Suprapubic skin (tissue), 4 donors: ENCODE data around the gene TBL1Y. TPM values are rescaled to one million over a fixed set of nuclear protein-coding genes. Genes with fewer than 3 reads are reported as not detected.

Experiments
- DNase-seq, 2 donors: peaks; one replicate each; pipeline ENCODE4 v3.0.0-alpha.2; 2019; ENCODE audit warnings: low spot score in 2 of 2
- H3K27ac ChIP-seq: fragments of 200-600 bp; sonication (generic); one replicate; pipeline ENCODE4 v1.5.1; 2019
- H3K27me3 ChIP-seq: fragments of 200-600 bp; sonication (generic); one replicate; pipeline ENCODE4 v1.5.1; 2019
- H3K36me3 ChIP-seq: fragments of 200-600 bp; sonication (generic); one replicate; pipeline ENCODE4 v1.5.1; 2019
- H3K4me1 ChIP-seq: fragments of 200-600 bp; sonication (generic); one replicate; pipeline ENCODE4 v1.5.1; 2019
- H3K4me3 ChIP-seq: fragments of 200-600 bp; sonication (generic); one replicate; pipeline ENCODE4 v1.5.1; 2019; ENCODE audit warnings: mild to moderate bottlenecking
- H3K9me3 ChIP-seq: fragments of 200-600 bp; sonication (generic); one replicate; pipeline ENCODE4 v1.5.1; 2019
- EP300 ChIP-seq: sonication (generic); formaldehyde crosslinking; IDR thresholded peaks from one replicate; pipeline ENCODE4 v1.6.1; 2017; ENCODE audit warnings: antibody characterized with exemption
- POLR2A ChIP-seq, 2 donors: fragments of 450-650 bp; IDR thresholded peaks; one replicate each; pipeline ENCODE4 v1.6.1; 2017; ENCODE audit warnings: antibody characterized with exemption in 2 of 2, mild to moderate bottlenecking in 2 of 2, moderate library complexity in 2 of 2
- POLR2AphosphoS5 ChIP-seq, 3 donors: sonication (generic); formaldehyde crosslinking; IDR thresholded peaks; one replicate each; pipeline ENCODE4 v1.6.1; 2017; ENCODE audit warnings: antibody characterized with exemption in 3 of 3
- WGBS: methylation state at CpG from one replicate; pipeline ENCODE4 v1.1.5; 2018; 5-methylcytosine and 5-hydroxymethylcytosine counted together
- total RNA-seq, 4 donors: library from RNA; depleted of rRNA; stranded (reverse); fragments of >200 nt; gene quantifications; one replicate each; pipeline ENCODE4 v1.1.0, GENCODE V29; 2016
- TF ChIP-seq, protein P1 (sequence below), 2 donors: fragments of 200-600 bp in 1 of 2; fragments of 450-650 bp in 1 of 2; sonication (generic) in 1 of 2; IDR thresholded peaks; one replicate each; pipeline ENCODE4 v1.5.1; 2016 to 2019; ENCODE audit warnings: antibody characterized with exemption in 2 of 2, mild to moderate bottlenecking in 1 of 2, moderate library complexity in 1 of 2

Gene TBL1Y
- total RNA-seq, 4 donors from 2014 or later = 1.3 to 1.6 TPM; not detected in 2

DNA sequence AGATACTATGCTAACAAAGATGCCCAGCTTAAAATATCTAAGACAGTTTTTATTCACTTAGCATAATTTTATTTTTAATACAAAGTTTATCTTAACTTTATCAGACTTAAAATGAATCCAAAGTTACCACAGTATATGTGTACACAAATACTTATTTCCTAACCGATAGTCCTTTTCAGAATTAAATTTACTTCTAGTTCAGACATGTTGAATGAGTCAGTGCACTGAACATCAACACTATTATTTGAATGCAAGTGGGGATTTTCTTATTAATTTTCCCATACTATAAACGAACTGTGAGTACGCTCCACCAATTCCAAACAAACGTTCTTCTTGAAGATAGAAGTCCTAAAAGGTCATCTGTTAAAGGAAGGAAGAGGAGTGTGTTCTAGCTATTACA lies 39.5 kb downstream of the TBL1Y start:
- no peak for DNase-seq
- H3K4me1 ChIP-seq = no peaks in the 10 kb centered on the region
- no peak overlapping the region for H3K4me3 ChIP-seq
- H3K9me3 ChIP-seq = no peaks in the 10 kb centered on the region
- no CpG with 5 or more reads among the region's 4 CpGs for whole genome bisulfite sequencing
- H3K27ac ChIP-seq = no peak overlapping the region
- H3K27me3 ChIP-seq = no peaks in the 10 kb centered on the region
- H3K36me3 ChIP-seq = no peaks in the 10 kb centered on the region
- no peak for TF ChIP-seq POLR2AphosphoS5 (IDR thresholded peaks at IDR 0.05)

DNA sequence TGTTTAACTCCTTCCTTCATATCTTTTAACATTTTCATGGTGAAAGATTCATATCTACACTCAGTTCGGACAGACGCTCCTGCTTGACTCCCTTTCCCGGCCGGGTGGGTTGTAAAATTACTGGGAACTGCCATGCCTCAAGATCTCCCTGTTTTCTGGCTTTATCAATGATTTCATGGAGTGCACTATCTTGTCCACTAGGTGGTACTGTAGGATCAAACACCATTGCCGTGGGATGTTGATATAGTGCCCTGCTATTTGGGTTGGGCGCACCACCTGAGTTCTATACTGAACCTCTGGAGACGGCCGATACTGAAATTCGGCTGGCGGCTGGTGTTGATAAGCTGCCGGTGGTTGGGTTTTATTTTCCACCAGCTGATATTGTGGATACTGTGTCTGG lies 54.2 kb downstream of the TBL1Y start:
- TF ChIP-seq, protein P1, sequence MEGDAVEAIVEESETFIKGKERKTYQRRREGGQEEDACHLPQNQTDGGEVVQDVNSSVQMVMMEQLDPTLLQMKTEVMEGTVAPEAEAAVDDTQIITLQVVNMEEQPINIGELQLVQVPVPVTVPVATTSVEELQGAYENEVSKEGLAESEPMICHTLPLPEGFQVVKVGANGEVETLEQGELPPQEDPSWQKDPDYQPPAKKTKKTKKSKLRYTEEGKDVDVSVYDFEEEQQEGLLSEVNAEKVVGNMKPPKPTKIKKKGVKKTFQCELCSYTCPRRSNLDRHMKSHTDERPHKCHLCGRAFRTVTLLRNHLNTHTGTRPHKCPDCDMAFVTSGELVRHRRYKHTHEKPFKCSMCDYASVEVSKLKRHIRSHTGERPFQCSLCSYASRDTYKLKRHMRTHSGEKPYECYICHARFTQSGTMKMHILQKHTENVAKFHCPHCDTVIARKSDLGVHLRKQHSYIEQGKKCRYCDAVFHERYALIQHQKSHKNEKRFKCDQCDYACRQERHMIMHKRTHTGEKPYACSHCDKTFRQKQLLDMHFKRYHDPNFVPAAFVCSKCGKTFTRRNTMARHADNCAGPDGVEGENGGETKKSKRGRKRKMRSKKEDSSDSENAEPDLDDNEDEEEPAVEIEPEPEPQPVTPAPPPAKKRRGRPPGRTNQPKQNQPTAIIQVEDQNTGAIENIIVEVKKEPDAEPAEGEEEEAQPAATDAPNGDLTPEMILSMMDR (IDR thresholded peaks at IDR 0.05) = peak in 1 of 2 donors; percentile 45
- no peak for TF ChIP-seq POLR2AphosphoS5 (IDR thresholded peaks at IDR 0.05)
- no peaks in the 10 kb centered on the region for H3K27me3 ChIP-seq
- no peak for DNase-seq
- no peak overlapping the region for H3K27ac ChIP-seq
- H3K4me3 ChIP-seq = no peak overlapping the region
- no peaks in the 10 kb centered on the region for H3K9me3 ChIP-seq
- no peaks in the 10 kb centered on the region for H3K36me3 ChIP-seq
- no CpG with 5 or more reads among the region's 11 CpGs for WGBS
- H3K4me1 ChIP-seq = peaks cover 4% of the 10 kb centered on the region

DNA sequence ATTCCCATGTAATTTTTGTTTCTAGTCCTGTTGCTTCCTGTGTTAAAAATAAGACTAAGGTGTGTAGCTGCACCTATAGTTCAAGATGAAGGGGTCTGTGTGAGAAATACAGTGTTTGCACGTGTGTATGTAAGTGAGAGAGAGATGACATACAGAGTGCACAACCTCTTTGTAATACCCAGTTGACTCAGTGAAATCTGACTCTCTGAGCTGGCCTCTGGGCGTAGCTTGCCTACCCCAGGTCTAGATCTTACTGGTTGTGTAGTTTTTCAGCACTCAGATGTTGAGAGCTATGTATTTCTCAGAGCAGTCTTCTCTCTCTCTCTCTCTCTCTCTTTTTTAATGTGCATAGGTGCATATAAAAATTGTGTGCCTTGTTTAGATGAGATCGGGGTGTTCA lies 56.0 kb downstream of the TBL1Y start:
- H3K36me3 ChIP-seq = no peaks in the 10 kb centered on the region
- DNase-seq = no peak

DNA sequence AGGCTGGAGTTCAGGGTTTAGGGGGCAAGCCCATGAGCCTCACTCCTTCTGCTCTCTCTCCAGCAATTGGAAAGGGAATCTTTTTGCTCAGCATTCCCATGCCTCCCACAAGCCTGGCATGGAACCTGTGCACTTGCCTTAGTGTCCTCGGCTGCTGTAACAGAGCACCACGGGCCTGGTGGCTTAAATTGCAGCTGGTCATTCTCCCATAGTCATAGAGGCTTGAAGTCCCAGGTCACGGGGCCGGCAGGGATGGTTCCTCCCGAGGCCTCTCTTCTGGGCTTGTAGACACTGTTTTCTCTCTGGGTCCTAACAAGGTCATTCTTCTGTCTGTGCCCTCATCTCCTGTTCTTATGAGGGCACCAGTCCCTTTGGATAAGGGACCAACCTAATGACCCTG lies 57.2 kb downstream of the TBL1Y start:
- Histone ChIP-seq H3K27me3 (no peaks in the 10 kb centered on the region), H3K36me3 (no peaks in the 10 kb centered on the region), H3K4me1 (peaks cover 4% of the 10 kb centered on the region), H3K9me3 (no peaks in the 10 kb centered on the region), H3K4me3 (no peak overlapping the region), H3K27ac (no peak overlapping the region)
- TF ChIP-seq POLR2A (IDR thresholded peaks at IDR 0.05) = no peak
- TF ChIP-seq, protein P1 (IDR thresholded peaks at IDR 0.05) = no peak
- no peak for TF ChIP-seq EP300
- no peak for TF ChIP-seq POLR2AphosphoS5 (IDR thresholded peaks at IDR 0.05)
- no CpG with 5 or more reads among the region's 5 CpGs for WGBS
- DNase-seq = no peak

More for the DNA sequence above, 56.0 kb downstream of the TBL1Y start:
- Histone ChIP-seq H3K27me3 (no peaks in the 10 kb centered on the region), H3K4me1 (peaks cover 4% of the 10 kb centered on the region), H3K4me3 (no peak overlapping the region), H3K27ac (no peak overlapping the region), H3K9me3 (no peaks in the 10 kb centered on the region)
- TF ChIP-seq EP300 = no peak
- no peak for TF ChIP-seq POLR2A (IDR thresholded peaks at IDR 0.05)
- no peak for TF ChIP-seq POLR2AphosphoS5 (IDR thresholded peaks at IDR 0.05)
- TF ChIP-seq, protein P1 (IDR thresholded peaks at IDR 0.05) = no peak
- WGBS = no CpG with 5 or more reads among the region's 3 CpGs

DNA sequence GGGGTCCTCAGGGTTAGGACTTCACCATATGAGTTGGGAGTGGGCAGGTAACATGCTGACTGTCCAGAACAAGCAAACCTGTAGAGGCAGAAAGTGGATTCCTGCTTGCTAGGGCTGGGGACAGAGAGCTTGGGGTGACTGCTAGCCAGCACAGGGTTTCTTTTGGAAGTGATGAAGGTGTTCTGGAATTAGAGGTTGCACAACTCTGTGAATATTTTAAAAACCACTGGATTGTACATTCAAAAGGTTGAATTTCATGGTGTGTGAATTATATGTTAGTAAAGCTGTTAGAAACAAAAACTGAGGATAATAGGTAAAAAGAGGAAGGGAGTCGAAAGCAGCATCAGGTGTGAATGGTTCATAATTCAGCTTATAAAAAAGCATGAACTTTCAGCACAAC lies 57.7 kb downstream of the TBL1Y start:
- DNase-seq = no peak
- peaks cover 4% of the 10 kb centered on the region for H3K4me1 ChIP-seq
- H3K9me3 ChIP-seq = no peaks in the 10 kb centered on the region
- no CpG with 5 or more reads among the region's 1 CpG for WGBS
- H3K27me3 ChIP-seq = no peaks in the 10 kb centered on the region
- TF ChIP-seq EP300 (no peak), POLR2A (IDR thresholded peaks at IDR 0.05) (no peak), POLR2AphosphoS5 (IDR thresholded peaks at IDR 0.05) (no peak)
- TF ChIP-seq, protein P1 (IDR thresholded peaks at IDR 0.05) = no peak
- H3K4me3 ChIP-seq = no peak overlapping the region
- H3K36me3 ChIP-seq = no peaks in the 10 kb centered on the region
- H3K27ac ChIP-seq = no peak overlapping the region

DNA sequence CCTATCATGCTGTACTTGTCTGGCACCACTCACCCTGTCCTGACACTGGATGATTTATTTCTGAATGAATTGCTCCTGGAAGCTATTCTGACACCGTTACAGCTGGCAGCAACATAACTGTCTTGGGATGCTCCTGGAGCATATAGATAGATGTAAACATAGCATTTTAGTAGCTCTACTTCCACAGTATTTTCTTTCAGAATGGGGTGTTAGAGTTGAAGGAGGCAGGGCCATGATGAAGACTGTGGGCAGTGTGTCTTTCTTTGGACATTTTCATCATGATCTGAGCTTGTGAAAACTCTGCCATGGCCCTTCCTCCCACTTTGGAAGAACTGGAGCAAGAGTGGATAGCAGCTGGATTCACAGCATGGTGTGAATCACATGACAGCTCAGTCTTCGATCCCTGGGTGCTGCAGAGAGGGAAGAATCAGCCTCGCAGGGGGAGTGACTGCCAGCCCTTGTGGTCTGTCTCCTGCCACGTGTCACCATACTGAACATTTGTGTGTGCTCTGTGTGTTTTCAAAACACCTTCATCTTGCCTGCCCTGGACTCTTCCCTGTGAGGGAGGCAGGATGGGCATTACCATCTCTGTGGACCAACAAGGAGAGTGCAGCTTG lies 61.9 kb downstream of the TBL1Y start:
- Histone ChIP-seq H3K36me3 (no peaks in the 10 kb centered on the region), H3K27me3 (no peaks in the 10 kb centered on the region), H3K4me3 (no peak overlapping the region), H3K4me1 (no peaks in the 10 kb centered on the region), H3K9me3 (no peaks in the 10 kb centered on the region), H3K27ac (no peak overlapping the region)
- no peak for DNase-seq
- WGBS = no CpG with 5 or more reads among the region's 4 CpGs
- TF ChIP-seq POLR2AphosphoS5 (IDR thresholded peaks at IDR 0.05) = no peak
- TF ChIP-seq EP300 = no peak
- no peak for TF ChIP-seq POLR2A (IDR thresholded peaks at IDR 0.05)
- TF ChIP-seq, protein P1 (IDR thresholded peaks at IDR 0.05) = no peak
